Ovary (tissue), 3 donors: ENCODE data around the gene RMND5A.
"Not testable (repeated sequence)": the region's sequence is repeated elsewhere in the genome, so short reads cannot be mapped to it uniquely, and the experiment has no call there.

ENCODE experiments used
- CTCF ChIP-seq, 3 donors: fragments of 450-650 bp in 2 of 3; fragments of 200-600 bp in 1 of 3; IDR thresholded peaks; one replicate each; pipeline versions ENCODE4 v1.5.1 to v1.8.0; 2016 to 2022; ENCODE audit warnings: antibody characterized with exemption in 3 of 3, mild to moderate bottlenecking in 1 of 3
- EP300 ChIP-seq: sonication (generic); formaldehyde crosslinking; IDR thresholded peaks from one replicate; pipeline ENCODE4 v1.6.1; 2017; ENCODE audit warnings: antibody characterized with exemption
- POLR2A ChIP-seq: fragments of 450-650 bp; IDR thresholded peaks from one replicate; pipeline ENCODE4 v1.6.1; 2017; ENCODE audit warnings: antibody characterized with exemption, mild to moderate bottlenecking, moderate library complexity
- donor health status: DM: no; HTN: no; CAD: no.

- not testable (repeated sequence) for TF ChIP-seq EP300; CTCF (IDR thresholded peaks at IDR 0.05); POLR2A
Measured at GRCh38 chr2:86719263-86719636, 841 bp upstream of the RMND5A start.
